ENCODE measurements around the gene RAB28.
"Not testable (repeated sequence)": the region's sequence is repeated elsewhere in the genome, so short reads cannot be mapped to it uniquely, and the experiment has no call there.

RAB28 gene

GRCh38 chr4:13449590-13449989 lies 34.5 kb downstream of the RAB28 start:
- no peak for TF ChIP-seq POLR2A (IDR thresholded peaks at IDR 0.05; ENCODE audit: low read depth, low read length)
- no peak for FAIRE-seq

GRCh38 chr4:13445841-13446790 lies 38.0 kb downstream of the RAB28 start:
- FAIRE-seq: no peak
- no peak for DNase-seq (ENCODE audit: insufficient read length, low spot score)
- TF ChIP-seq POLR2A (IDR thresholded peaks at IDR 0.05; ENCODE audit: low read depth, low read length): no peak

More at GRCh38 chr4:13449590-13449989, 34.5 kb downstream of the RAB28 start:
- no peak for DNase-seq (ENCODE audit: insufficient read length, low spot score)

DNA sequence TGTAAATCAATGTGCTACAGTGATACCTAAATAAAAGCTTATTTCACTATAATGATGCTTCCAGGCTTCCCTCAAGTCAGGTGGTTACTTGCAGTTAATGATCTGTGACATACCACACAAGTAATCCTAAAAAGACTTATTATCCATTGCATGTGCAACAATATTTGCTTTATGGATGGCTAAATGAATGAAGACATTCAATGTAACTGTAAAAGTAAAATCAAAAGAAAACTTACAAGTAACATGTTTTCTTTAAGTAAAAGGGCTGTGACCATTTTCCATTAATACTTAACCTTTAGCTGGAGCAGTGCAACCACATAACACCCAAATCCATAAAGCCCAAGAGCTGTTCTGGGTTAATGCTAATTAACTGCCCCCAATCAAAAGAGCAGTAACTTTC lies 42.6 kb downstream of the RAB28 start:
- no peak for FAIRE-seq
- TF ChIP-seq POLR2A (IDR thresholded peaks at IDR 0.05; ENCODE audit: low read depth, low read length): no peak

DNA sequence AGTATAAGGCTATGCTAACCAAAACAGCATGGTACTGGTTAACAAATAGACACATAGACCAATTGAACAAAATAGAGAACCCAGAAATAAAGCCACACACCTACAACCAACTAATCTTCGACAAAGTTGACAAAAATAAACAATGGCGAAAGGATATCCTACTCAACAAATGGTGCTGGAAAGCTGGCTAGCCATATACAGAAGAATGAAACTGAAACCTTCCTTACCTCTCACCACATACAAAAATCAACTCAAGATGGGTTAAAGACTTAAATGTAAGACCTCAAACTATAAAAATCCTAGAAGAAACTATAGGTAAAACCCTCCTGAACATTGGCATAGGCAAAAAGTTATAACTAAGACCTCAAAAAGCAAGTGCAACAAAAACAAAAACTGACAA lies 47.2 kb downstream of the RAB28 start:
- DNase-seq (ENCODE audit: insufficient read length, low spot score): no peak

More for the DNA sequence above, 42.6 kb downstream of the RAB28 start:
- no peak for DNase-seq (ENCODE audit: insufficient read length, low spot score)

GRCh38 chr4:13432453-13432852 lies 51.7 kb downstream of the RAB28 start:
- no peak for TF ChIP-seq POLR2A (IDR thresholded peaks at IDR 0.05; ENCODE audit: low read depth, low read length)
- DNase-seq (ENCODE audit: insufficient read length, low spot score): no peak
- no peak for FAIRE-seq

More for the DNA sequence above, 47.2 kb downstream of the RAB28 start:
- no peak for FAIRE-seq
- no peak for TF ChIP-seq POLR2A (IDR thresholded peaks at IDR 0.05; ENCODE audit: low read depth, low read length)

GRCh38 chr4:13430834-13431568 lies 53.1 kb downstream of the RAB28 start:
- DNase-seq (ENCODE audit: insufficient read length, low spot score) (no peak), FAIRE-seq (no peak)

GRCh38 chr4:13427599-13428325 lies 56.4 kb downstream of the RAB28 start:
- DNase-seq (ENCODE audit: insufficient read length, low spot score) (no peak), FAIRE-seq (no peak)
- no peak for TF ChIP-seq POLR2A (IDR thresholded peaks at IDR 0.05; ENCODE audit: low read depth, low read length)

More at GRCh38 chr4:13430834-13431568, 53.1 kb downstream of the RAB28 start:
- TF ChIP-seq POLR2A (IDR thresholded peaks at IDR 0.05; ENCODE audit: low read depth, low read length): no peak

DNA sequence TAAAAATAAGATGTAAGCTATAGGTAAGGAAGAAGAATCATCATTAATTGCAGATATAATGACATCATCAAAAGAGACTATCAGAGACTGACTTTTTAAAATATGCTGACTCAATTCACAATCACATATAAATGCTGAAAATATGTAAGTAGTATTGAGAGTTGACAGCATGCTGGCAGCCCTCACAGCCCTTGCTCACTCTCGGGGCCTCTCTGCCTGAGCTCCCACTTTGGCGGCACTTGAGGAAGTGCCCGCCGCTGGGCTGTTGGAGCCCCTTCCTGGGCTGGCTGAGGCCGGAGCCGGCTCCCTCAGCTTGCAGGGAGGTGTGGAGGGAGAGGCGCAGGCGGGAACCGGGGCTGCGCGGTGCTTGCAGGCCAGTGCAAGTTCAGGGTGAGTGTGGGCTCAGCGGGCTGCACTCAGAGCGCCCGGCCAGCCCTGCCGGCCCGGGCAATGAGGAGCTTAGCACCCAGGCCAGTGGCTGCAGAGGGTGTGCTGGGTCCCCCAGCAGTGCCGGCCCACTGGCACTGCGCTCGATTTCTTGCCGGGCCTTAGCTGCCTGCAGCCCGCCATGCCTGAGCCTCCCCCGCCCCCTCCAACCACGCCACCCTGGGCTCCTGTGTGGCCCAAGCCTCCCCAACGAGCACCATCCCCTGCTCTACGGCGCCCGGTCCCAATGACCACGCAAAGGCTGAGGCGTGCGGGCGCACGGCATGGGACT lies 68.9 kb downstream of the RAB28 start:
- no peak for FAIRE-seq
- TF ChIP-seq POLR2A (IDR thresholded peaks at IDR 0.05; ENCODE audit: low read depth, low read length): no peak
- no peak for DNase-seq (ENCODE audit: insufficient read length, low spot score)

DNA sequence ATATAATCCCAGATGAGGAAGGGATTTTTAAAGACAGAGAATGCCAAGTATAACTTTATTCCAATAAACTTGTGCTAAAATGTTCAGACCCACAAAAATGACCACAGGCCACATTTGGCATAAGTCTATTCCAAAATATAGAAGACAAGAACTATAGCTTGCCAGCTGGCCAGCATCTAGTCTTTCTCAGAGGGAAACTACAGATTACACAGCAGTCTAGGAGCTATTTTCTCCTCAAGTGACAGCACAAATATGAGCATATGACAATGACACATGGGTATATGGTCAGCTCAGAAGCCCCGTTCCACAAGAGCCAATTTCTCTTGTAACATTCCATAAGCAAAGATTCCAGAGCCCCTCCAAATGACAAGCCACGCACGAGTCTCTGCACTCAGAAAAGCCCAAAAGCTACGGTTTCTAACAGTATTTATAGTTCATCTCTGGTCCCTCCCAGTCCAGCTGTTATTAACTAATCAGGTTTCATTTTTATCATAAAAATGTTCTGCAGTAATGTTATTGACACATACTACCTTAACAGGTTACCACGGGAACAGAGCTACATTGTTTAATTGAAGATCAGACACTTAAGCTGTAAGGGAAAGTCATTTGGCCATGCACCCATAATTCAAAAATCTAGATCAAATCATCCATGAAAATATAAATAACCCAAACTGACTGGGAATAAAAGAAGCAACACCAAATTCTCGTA lies 70.3 kb downstream of the RAB28 start:
- no peak for TF ChIP-seq POLR2A (IDR thresholded peaks at IDR 0.05; ENCODE audit: low read depth, low read length)
- FAIRE-seq: no peak
- DNase-seq (ENCODE audit: insufficient read length, low spot score): no peak

- TF ChIP-seq POLR2A (IDR thresholded peaks at IDR 0.05; ENCODE audit: low read depth, low read length): no peak
- DNase-seq (ENCODE audit: insufficient read length, low spot score) (no peak), FAIRE-seq (no peak)
Observed at GRCh38 chr4:13411942-13412341, 72.2 kb downstream of the RAB28 start.

DNA sequence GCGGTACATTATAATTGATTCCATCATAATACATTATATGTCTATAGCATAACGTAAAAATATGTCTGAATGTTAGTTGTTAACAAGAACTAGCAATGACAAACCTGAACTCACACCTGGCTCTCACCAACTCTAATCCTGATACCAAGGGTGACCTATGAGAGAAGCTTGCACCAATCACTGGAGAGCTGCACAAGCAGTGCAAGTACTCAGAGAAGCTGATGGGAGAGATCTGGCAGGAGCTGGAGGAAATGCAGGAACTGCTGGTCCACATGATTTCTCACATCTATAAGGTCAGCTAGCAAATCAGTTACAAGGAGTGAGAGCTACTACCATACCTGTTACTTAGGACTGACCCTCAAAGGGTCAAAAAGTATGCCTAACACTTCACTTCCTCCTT lies 74.8 kb downstream of the RAB28 start:
- TF ChIP-seq POLR2A (IDR thresholded peaks at IDR 0.05; ENCODE audit: low read depth, low read length): no peak
- FAIRE-seq: no peak
- no peak for DNase-seq (ENCODE audit: insufficient read length, low spot score)

DNA sequence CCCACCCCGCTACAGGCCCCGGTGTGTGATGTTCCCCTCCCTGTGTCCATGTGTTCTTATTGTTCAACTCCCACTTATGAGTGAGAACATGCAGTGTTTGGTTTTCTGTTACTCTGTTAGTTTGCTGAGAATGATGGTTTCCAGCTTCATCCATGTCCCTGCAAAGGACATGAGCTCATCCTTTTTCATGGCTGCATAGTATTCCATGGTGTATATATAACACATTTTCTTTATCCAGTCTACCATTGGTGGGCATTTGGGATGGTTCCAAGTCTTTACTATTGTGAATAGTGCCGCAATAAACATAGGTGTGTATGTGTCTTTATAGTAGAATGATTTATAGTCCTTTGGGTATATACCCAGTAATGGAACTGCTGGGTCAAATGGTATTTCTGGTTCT lies 78.0 kb downstream of the RAB28 start:
- not testable (repeated sequence) for FAIRE-seq; DNase-seq (ENCODE audit: insufficient read length, low spot score)

DNA sequence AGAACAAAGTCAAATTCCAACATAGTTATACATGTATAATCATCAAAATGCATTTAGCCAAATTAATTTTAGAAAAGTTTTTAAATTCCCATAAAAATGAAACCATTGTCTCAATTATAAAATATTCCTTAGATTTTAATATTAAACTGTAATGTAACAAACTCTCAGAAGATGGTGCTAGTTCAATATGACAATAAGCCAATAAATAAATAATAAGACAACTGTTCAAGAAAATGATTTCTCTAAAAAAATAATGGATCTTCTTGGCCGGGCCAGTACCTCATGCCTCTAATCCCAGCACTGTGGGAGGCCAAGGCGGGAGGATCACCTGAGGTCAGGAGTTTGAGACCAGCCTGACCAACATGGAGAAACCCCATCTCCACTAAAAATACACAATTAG lies 80.3 kb downstream of the RAB28 start:
- no peak for FAIRE-seq
- no peak for DNase-seq (ENCODE audit: insufficient read length, low spot score)
- TF ChIP-seq POLR2A (IDR thresholded peaks at IDR 0.05; ENCODE audit: low read depth, low read length): no peak
